Stimulated activated CD8-positive, alpha-beta memory T cell treated with anti-CD3 and anti-CD28 coated beads, Interleukin-2, amount 100 ng/mL, for 1 hour (primary cell): ENCODE measurements around the gene EFS.
"Not testable (repeated sequence)": the region's sequence is repeated elsewhere in the genome, so short reads cannot be mapped to it uniquely, and the experiment has no call there.

Experiments used
- DNase-seq, 2 donors: peaks; one replicate each; pipeline ENCODE4 v3.0.0-alpha.2; 2020; ENCODE audit warnings: low read depth in 2 of 2

EFS gene, protein sequence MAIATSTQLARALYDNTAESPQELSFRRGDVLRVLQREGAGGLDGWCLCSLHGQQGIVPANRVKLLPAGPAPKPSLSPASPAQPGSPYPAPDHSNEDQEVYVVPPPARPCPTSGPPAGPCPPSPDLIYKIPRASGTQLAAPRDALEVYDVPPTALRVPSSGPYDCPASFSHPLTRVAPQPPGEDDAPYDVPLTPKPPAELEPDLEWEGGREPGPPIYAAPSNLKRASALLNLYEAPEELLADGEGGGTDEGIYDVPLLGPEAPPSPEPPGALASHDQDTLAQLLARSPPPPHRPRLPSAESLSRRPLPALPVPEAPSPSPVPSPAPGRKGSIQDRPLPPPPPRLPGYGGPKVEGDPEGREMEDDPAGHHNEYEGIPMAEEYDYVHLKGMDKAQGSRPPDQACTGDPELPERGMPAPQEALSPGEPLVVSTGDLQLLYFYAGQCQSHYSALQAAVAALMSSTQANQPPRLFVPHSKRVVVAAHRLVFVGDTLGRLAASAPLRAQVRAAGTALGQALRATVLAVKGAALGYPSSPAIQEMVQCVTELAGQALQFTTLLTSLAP

DNA sequence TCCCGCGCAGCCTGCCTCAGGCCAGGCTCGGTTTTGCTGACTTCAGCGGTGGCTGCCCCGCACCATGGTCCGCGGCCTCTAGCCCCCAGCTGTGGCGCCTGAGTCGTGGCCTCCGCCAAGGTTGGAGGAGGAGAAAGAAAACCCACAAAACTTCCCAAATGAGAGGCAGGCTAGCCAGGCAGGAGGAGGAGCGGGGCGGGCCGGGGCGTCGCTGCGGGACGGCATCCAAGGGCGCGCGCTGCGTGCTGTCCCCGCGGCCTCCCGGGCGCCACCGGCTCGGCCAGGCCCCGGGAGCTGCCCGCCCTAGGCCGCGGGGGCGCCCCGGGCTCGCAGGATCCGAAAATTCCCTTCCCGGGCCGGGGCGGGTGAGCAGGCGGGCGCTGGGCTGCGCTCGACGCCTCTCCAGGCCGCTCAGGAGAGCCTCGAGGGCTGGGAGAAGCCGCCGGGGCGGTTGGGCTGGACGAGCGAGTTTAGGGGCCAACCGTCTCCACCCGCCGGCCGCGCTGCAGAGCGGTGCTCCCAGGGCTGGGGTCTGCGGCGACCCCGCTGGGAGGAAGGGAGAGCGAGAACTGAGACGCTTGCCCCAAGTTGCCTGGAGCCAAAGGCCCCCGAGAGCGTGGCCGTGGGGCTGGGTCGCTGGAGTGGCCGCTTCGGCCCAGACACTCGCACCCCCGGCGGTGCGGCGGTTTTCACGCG, at the start of gene EFS:
Gene EFS (minus strand): TSS at position 137 of the 696 bp plus-strand sequence. CDS start 147 bp downstream, outside the sequence.
- no peak for DNase-seq

DNA sequence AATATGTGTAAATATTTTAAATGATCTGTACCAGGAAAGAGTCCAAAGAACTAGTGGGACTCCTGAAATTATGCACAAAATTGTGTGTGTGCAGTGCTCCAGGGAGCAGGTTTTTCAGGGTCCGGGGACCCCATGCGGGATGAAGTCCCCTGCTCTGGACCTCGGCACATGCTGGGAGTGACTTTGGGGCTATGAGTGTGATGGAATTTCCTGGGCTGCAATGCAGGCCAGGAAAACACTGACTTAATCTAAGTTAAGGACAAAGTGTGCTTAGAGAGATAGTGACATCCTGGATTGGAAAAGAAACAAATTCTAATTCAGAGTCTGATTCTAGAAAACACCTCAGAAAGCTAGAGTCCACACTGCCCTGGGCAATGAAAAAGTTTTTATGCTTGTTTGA, 49.3 kb upstream of the EFS start:
- no peak for DNase-seq

DNA sequence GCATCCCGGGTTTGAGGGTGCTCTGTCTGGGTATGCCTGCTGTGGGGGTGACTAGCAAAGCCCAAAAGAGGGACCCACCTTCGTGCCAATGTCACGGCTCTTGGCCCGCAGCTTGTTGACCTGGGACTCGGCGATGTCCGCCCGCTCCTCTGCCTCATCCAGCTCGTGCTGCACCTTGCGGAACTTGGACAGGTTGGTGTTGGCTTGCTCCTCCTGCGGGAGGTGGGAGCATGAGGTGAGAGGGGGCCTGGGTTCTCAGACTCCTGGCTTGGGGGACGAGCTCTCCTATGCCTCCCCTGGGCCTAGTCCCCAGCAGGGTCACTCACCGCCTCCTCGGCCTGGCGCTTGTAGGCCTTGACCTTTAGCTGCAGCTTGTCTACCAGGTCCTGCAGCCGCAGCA, 48.7 kb upstream of the EFS start:
- DNase-seq = no peak

DNA sequence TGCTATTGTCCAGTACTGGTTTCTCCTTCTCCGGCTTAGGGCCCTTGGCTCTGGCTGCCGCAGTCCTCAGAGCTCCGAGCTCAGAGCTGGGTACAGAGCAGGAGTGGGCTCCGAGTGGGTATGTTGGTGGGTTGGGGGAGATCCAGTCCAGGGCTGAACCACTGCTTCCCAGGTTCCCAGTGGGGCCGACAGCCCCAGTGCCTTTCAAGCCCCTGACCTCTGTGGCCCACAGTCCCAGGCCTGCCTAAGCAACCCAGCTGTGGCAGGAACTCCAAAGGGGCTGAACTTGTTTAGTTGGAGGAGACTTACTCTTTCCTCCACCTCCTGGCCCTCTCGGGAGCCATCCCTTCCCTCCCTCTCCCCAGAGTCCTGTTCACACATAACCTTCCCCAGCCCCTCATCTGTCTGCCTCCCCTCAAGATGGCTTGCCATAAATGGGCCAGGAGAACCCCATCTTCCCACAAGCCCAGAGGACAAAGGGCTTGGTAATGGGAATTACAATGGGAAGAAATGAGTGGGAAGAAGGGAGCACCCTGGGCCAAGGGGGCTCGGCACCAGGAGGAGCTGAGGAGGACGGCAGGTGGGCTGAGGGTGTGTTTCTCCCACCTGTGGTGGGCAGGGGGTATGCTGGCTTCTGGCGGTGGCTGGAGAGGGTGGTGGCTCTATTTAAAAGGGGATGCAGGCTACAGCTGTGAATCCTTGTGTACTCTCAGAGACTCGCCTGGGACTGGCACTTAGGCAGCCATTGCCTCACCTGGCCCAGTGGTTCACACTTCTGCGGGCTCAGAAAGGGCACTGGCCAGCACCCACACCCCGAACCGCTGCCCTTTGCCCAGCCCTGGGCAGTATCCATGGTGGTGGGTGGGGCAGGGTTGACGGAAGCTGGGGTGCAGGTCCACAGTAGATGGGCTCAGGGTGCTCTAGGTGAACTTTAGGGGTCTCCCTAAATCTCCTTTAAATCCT, 46.9 kb upstream of the EFS start:
- DNase-seq = no peak

DNA sequence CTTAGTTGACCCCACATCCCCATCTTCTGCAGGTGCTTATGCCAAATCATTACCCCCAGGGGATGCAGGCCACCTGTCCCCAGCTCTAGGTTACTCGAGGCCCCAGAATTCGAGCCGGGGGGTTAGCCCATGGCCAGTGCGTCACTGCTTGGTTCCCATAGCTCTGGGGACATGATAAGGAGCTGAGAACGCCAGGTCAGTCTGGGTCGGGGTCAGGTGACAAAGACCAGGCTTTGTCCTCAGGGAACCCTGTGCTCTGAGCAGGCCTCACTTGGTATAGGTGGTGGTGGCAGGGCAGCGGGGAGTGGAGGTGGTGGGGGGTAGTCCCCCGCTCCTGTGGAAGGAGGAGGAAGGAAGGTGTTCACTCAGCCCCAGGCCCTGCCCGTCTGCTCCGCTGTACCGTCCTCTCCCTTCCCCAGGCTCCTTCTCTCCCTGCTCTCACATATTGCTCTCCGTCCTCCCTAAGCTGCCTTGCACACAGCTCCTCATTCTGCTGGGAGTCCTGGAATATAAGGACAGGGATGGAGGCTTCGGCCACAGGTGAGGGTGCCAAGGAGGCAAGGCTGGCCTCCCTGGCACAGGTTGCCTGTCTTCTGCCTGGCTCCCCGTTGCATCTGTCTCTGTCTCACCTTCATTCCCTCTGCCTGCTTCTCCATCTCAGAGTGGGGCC, 45.1 kb upstream of the EFS start:
- no peak for DNase-seq

DNA sequence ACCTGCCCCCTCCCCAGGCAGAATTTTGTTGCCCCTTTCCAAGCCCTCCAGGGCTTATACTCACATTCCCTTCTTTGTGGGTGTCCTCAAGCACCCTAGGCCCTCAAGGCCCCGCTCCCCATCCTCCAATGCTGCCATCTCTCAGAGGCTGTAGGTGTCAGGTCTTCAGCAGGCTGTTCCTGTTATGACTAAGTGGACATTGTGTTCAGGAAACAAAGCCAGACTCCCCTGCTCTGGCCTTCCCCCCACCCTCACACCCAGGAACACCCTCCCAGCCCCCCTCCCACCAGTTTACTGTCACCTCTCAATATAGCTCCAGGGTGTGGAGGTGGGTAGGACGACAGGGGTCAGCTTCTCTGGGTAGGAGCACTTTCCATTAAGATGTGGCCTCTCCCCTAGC, 44.5 kb upstream of the EFS start:
- no peak for DNase-seq

DNA sequence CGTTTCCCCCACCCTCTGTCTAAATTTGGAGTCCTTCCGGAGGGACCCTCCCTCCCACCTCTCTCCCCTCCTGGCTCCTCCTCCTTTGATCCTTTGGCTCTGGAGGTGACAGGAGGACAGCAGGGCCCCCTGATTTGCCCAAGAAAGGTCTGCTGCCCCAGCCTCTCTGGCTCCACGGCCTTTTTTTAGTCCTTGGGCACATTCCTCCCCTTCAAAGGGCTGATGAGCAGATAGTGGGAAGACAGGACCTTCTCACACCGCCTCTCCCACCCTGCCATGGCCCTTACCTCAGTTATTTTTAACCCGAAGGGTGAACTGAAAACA, 43.3 kb upstream of the EFS start:
- no peak for DNase-seq

DNA sequence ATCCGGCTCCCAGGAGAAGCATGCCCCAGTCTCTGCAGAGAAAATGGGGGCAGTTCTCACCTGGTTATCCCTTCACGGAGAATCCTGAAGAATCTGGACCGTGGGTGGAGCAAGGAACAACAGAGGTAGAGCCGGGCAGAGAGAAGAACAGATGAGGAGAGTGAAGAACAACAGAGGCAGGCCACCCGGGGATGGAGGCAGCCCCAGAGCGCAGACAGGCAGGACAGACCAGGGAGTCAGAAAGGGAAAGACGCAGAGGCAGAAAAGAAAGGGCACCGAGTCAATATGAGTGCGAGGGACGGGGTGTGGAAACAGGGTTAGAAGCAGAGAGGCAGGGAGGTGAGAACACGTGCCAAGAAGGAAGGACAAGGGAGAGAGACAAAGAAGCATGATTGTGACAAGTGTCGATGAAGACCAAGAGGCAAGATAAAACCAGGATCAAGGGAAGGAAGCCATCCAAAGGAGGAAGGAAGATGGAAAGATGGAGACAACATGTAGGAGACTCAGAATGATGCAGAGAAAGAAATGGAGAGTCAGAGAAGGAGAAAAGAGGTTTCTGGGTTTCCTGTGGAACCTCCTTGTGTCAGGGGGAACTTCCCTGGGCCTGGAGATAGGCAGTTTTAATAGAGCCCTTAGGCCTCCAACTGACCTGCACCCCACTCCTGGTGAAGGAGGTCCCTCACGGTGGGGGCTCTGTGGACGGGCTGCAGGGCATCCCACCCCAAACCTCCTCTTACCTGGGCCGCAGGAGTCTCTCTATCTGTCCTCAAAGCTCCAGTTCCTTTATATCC, 42.7 kb upstream of the EFS start, which contains the start of gene MYH6:
Gene MYH6 (minus strand): TSS at position 758 of the 791 bp plus-strand sequence. CDS start 1,050 bp downstream, outside the sequence.
- DNase-seq = no peak

DNA sequence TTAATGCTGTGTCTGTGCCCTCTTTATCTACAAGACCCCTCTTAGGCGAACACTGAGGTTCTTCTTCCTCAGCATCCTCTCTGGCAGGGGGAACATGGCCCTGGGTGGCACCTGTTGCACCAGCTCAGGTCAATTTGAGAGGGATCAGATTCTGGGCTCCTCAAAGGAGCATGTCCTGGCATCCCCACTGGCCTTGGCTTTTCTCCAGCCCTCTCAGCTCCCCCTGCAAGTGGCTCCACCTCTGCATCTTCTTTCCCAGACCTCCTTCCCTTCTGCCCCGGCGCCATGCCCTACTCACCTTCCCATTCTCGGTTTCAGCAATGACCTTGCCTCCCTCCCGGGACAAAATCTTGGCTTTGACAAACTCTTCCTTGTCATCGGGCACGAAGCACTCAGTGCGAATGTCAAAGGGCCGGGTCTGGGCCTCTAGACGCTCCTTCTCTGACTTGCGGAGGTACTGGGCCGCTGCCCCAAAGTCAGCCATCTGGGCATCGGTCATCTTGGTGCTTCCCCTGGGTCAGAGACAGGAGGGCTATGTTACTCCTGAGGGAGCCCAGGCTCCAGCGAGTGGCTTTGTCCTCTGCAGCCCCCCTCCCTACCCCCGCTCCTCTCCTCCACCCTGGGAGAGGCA, 41.9 kb upstream of the EFS start:
- no peak for DNase-seq

DNA sequence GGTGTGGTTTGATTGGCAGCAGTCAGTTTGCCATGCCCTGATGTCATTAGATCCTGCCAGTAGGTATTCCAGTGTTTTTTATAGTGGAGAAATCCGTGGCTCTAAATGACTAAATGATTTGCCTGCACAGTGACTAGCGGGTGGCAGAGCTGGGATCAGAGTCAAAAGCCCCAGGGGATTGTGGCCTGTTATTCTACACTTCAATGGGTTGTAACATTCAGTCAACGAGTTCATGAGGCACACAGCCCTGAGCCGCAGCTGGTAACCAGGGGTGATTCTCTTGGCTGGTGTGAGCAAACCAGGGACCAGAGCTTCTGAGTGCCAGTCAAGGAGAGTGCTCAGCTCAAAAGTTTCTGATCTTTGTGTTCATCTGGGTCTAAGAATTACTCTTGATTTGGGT, 41.3 kb upstream of the EFS start:
- DNase-seq = no peak

DNA sequence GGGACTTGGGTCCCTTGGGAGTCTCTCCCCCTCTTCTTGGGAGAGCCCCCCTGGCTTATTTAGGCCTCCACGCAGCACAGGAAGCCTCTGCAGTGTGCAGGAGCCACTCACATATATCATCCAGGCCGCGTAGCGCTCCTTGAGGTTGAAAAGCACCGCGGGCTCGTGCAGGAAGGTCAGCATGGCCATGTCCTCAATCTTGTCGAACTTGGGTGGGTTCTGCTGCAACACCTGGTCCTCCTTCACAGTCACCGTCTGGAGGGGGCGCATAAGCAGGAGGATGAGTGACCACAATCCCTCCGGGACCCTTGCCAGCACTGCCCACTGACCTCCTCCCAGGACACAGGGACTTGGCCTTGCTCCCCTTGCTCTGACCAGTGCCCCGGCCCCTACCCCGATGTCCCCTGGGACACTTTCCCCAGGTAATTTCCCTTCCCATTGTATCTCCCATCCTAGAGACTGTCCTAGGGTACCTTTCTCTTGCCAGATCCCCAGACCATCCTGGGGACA, 40.6 kb upstream of the EFS start:
- DNase-seq = no peak

DNA sequence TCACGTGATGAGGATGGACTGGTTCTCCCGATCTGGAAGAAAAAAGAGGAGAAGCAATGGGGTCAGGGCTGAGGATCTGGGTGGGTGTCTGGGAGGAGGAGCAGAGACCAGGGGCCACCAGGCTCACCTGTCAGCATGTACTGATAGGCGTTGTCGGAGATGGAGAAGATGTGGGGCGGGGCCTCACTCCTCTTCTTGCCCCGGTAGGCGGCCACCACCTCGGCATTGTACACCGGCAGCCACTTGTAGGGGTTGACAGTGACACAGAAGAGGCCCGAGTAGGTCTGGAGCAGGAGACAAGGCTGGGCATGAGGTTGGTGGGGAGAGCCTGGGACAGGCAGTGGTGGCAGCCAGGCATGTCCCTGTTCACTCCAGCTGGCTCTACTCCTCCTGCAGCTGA, 40.1 kb upstream of the EFS start:
- DNase-seq = no peak

DNA sequence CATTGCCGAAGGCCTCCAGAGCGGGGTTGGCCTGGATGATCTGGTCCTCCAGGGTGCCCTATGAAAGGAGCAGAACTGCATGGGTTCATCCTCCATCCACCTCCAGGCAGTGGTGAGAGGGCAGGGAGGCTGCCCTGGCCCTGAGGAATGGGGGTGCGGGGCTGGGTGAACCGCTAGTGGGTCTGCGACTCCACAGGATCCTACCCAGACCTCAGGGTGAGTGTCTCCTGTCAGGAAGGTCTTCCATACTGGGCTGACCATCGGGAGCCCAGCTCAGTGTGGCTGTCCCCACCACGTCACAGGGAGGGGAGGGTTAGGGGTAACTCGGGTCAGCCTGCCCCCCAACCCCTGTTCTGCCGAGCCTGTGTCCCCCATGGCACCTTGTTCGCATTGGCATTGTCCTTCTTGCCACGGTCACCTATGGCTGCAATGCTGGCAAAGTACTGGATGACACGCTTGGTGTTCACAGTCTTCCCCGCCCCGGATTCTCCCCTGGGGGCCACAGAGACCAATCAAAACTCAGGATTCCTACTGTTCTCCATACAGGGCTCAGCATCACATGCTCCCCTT, 39.4 kb upstream of the EFS start:
- no peak for DNase-seq

DNA sequence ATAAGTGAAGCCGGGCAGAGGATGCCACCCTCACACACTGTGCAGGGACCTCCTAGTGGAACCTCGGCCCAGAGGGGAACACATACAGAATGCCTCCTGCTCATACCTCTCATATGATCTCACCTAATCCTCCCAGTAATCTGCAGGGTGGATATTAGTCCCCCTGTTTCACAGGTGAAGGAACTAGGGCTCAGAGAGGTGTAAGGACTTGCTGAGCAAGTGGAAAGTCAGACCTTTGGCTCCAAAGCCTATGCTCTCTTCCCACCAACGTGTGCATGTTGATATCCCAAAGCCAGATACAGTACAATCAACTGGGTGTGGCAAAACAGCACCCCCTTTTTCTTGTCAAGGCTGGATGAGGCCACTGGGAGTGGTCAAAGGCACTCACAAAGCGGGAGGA, 38.9 kb upstream of the EFS start:
- DNase-seq = no peak

DNA sequence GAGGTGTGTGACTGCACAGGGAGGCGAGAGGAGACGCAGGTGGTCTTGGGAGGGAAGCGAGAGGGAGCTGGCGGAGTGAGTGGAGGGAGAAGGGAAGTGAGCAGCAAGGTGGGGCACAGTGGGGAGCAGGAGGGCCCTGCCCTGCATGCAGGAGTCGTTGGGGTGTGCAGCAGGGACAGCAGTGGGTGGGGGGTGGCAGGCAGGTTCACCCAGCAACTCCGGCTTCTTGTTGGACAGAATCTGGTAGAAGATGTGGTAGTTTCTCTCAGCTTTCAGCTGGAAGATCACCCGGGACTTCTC, 38.1 kb upstream of the EFS start:
- DNase-seq = no peak

DNA sequence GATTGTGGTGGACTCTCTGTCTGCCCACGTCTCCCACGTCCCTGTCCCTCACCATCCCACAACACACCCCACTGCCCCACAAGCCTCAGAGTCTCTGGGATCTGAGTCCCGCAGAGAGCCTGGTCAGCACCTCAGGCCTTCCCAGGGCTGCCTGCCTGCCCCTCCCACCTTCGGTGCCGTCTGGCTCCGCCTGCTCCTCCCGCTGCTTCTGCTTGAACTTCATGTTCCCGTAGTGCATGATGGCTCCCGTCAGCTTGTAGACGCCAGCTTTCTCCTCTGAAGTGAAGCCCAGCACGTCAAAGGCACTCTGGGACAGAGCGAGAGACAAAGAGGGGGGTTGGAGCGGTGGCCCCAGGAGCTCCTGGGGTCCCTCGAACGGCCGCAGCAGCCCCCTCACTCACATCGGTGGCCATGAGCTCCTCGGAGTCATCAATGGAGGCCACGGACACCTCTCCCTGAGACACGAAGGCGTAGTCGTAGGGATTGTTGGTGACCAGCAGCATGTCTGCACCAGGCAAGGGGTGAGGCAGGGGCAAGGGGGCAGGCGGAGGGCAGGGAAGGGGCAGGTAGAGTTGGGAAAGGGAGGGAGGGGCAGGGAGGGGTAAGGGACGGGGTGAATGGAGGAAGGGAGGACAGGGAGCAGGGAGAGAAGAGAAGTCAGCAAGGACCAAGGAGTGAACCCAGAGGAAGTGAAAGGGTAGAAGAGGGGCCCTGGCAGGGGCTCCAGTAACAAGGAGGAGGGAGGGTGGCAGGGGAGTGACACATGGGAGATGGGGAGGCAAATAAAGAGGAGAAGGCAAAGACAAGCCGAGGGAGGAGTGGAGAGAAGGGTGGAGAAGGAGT, 37.5 kb upstream of the EFS start:
- no peak for DNase-seq

DNA sequence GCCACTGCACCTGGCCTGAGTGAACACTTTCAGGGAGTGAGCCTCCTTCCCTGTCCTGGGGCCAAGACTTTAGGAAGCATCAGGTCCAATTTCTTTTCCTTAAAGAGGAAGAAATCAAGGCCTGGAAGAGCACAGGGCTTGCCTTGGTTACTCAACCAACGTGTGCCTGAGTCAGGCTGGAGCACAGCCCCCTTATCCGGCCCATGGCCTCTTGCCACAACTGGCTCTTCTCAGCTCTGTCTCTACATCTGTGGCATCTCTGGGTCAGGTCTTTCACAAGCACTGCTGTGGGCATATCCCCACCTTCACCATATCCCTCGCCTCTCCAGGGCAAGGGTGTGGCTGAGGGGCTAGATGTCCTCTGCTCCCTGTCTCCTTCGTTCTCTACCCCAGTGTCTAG, 36.3 kb upstream of the EFS start:
- DNase-seq = no peak

DNA sequence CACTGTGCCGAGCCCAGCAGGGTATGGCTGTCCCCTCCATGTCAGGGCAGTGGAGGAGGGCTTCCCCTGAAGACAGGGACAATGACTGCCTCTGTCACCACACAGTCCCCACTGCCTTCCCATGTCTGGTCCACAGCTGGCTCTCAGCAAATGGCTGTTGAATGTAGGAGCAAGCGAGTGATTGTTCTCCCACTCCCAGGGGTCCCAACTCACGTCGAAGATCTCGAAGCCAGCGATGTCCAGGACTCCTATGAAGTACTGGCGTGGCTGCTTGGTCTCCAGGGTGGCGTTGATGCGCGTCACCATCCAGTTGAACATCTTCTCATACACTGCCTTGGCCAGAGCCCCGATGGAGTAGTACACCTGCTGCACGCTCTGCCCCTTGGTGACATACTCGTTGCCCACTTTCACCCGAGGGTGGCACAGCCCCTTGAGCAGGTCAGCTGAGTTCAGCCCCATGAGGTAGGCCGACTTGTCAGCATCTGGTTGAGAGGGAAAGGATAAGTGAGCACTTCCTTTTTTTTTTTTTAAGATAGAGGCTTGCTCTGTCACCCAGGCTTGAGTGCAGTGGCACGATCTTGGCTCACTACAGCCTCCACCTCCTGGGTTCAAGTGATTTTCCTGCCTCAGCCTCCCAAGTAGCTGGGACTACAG, 35.7 kb upstream of the EFS start:
- not testable (repeated sequence) for DNase-seq
